DND-41 (cell line): Measurements from ENCODE around the gene COL2A1.

ENCODE experiments used
- ATAC-seq: fragments of 200-7000 bp; cut with Tn5 transposase; 3 replicates; pipeline ENCODE4 v1.9.1; 2021; ENCODE audit warnings: low read depth; ENCODE audit not compliant: insufficient read depth
- DNase-seq: peaks from one replicate; pipeline ENCODE4 v3.0.0-alpha.2; 2020
- H2AFZ ChIP-seq: 2 replicates; pipeline ENCODE4 v1.6.0; 2012; ENCODE audit warnings: low read depth, low read length
- H3K27ac ChIP-seq: 2 replicates; pipeline ENCODE4 v1.5.1; 2012; ENCODE audit warnings: low read length, inconsistent platforms
- H3K27me3 ChIP-seq: fragments of 200-600 bp; sonication (generic); 2 replicates; pipeline ENCODE4 v1.6.0; 2012; ENCODE audit warnings: low read length, mild to moderate bottlenecking, inconsistent platforms; ENCODE audit not compliant: insufficient read depth, poor library complexity
- H3K36me3 ChIP-seq: 2 replicates; pipeline ENCODE4 v1.5.1; 2012; ENCODE audit warnings: low read length, inconsistent platforms; ENCODE audit not compliant: insufficient read depth
- H3K4me1 ChIP-seq: 2 replicates; pipeline ENCODE4 v1.5.1; 2012; ENCODE audit warnings: mild to moderate bottlenecking, low read length; ENCODE audit not compliant: insufficient read depth
- H3K4me2 ChIP-seq: 2 replicates; pipeline ENCODE4 v1.6.0; 2012; ENCODE audit warnings: mild to moderate bottlenecking, moderate library complexity, low read length, inconsistent platforms; ENCODE audit not compliant: insufficient read depth
- H3K4me3 ChIP-seq, 2 experiments: fragments of 200-600 bp in 1 of 2; shearing (Covaris generic) in 1 of 2; 2 replicates each; pipeline ENCODE4 v1.5.1; 2012 to 2016; ENCODE audit warnings: inconsistent platforms in 2 of 2, low read length in 2 of 2, mild to moderate bottlenecking in 2 of 2, low read depth in 1 of 2, moderate library complexity in 1 of 2
- H3K79me2 ChIP-seq: 2 replicates; pipeline ENCODE4 v1.6.0; 2012; ENCODE audit warnings: low read length, inconsistent platforms; ENCODE audit not compliant: insufficient read depth
- H3K9ac ChIP-seq: 2 replicates; pipeline ENCODE4 v1.6.0; 2012; ENCODE audit warnings: low read depth, mild to moderate bottlenecking, inconsistent platforms, low read length, moderate library complexity
- H3K9me3 ChIP-seq: 2 replicates; pipeline ENCODE4 v1.5.1; 2012; ENCODE audit warnings: low read length, moderate library complexity, mild to moderate bottlenecking, inconsistent platforms; ENCODE audit not compliant: insufficient read depth, severe bottlenecking
- H4K20me1 ChIP-seq: 2 replicates; pipeline ENCODE4 v1.6.0; 2012; ENCODE audit warnings: low read length; ENCODE audit not compliant: insufficient read depth
- EZH2 ChIP-seq: IDR thresholded peaks from 3 replicates; pipeline ENCODE4 v1.6.1; 2012; ENCODE audit warnings: borderline replicate concordance, low read depth, mild to moderate bottlenecking, moderate library complexity, low read length, inconsistent platforms; ENCODE audit not compliant: severe bottlenecking
- TF ChIP-seq, protein P1 (sequence below): IDR thresholded peaks from 2 replicates; pipeline ENCODE4 v1.5.1; 2012; ENCODE audit warnings: borderline replicate concordance, low read length, moderate library complexity, mild to moderate bottlenecking; ENCODE audit not compliant: poor library complexity, severe bottlenecking; ENCODE audit errors: extremely low read depth

Gene COL2A1

DNA sequence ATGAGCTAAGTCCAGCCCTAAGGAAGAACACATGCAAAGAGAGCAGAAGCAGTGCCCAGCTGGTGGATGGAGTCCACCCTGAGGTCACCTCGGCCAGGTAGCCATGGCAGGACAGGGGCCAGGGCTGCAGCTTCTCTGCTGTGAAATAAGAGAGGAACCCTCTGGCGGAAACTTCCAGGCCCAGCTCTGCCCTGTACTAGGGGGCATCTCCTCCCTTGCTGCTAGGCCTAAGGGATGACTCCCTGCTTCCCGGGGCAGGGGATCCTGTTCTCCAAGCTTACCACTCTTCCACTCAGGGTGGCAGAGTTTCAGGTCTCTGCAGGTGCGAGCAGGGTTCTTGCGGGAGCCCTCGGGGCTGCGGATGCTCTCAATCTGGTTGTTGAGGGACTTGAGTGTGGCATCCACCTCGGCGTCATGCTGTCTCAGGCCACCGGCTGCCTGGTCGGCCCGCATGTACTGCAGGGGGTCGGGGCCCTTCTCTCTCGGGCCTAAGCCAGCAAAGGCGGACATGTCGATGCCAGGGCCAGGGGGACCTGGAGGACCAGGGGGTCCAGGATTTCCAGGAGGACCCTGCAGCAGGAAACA is 29.1 kb downstream of the COL2A1 start:
- Histone ChIP-seq H3K9me3 (no peaks in the 10 kb centered on the region), H3K4me3 (no peak overlapping the region), H3K27ac (no peak overlapping the region), H3K4me2 (no peak overlapping the region), H3K27me3 (no peaks in the 10 kb centered on the region), H3K36me3 (0 out of 2 replicates have a peak, but pooled peaks cover 3% of the 10 kb centered on the region), H3K9ac (no peak overlapping the region), H4K20me1 (no peaks in the 10 kb centered on the region; the same call in 1 of the 2 replicates), H3K4me1 (no peaks in the 10 kb centered on the region), H3K79me2 (no peaks in the 10 kb centered on the region), H2AFZ (no peak overlapping the region)
- ATAC-seq (no peak), DNase-seq (no peak)
- TF ChIP-seq EZH2: no peak
- TF ChIP-seq, protein P1, sequence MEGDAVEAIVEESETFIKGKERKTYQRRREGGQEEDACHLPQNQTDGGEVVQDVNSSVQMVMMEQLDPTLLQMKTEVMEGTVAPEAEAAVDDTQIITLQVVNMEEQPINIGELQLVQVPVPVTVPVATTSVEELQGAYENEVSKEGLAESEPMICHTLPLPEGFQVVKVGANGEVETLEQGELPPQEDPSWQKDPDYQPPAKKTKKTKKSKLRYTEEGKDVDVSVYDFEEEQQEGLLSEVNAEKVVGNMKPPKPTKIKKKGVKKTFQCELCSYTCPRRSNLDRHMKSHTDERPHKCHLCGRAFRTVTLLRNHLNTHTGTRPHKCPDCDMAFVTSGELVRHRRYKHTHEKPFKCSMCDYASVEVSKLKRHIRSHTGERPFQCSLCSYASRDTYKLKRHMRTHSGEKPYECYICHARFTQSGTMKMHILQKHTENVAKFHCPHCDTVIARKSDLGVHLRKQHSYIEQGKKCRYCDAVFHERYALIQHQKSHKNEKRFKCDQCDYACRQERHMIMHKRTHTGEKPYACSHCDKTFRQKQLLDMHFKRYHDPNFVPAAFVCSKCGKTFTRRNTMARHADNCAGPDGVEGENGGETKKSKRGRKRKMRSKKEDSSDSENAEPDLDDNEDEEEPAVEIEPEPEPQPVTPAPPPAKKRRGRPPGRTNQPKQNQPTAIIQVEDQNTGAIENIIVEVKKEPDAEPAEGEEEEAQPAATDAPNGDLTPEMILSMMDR: no peak

- H3K9ac ChIP-seq: no peak overlapping the region
- H3K4me1 ChIP-seq: no peaks in the 10 kb centered on the region
- H3K9me3 ChIP-seq: no peaks in the 10 kb centered on the region
- H3K4me3 ChIP-seq: no peak overlapping the region
- ATAC-seq (no peak), DNase-seq (no peak)
- TF ChIP-seq EZH2: no peak
- H4K20me1 ChIP-seq: no peaks in the 10 kb centered on the region; the same call in 1 of the 2 replicates
- H2AFZ ChIP-seq: no peak overlapping the region
- H3K79me2 ChIP-seq: no peaks in the 10 kb centered on the region
- no peak overlapping the region for H3K4me2 ChIP-seq
- peaks cover 11% of the 10 kb centered on the region for H3K36me3 ChIP-seq
- H3K27ac ChIP-seq: no peak overlapping the region
- H3K27me3 ChIP-seq: no peaks in the 10 kb centered on the region
Measured at GRCh38 chr12:47973870-47974269, 30.4 kb downstream of the COL2A1 start.

DNA sequence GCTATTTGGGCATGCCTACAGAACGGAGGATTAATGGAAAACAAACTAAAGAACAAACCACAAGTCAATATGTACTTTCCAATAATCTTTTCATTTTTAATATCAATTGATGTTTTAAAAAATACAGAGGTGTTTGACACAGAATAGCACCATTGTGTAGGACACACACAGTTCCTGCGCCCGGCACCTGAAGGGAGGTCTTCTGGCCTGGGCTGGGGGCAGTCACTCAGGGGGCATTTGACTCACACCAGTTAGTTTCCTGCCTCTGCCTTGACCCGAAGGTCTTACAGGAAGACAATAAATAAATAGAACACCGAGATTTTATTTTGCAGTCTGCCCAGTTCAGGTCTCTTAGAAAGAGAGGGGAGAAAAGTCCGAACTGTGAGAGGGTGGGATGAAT is 31.4 kb downstream of the COL2A1 start:
- Histone ChIP-seq H3K27me3 (no peaks in the 10 kb centered on the region), H4K20me1 (no peaks in the 10 kb centered on the region; the same call in 1 of the 2 replicates), H3K4me2 (no peak overlapping the region), H3K9me3 (no peaks in the 10 kb centered on the region), H3K36me3 (peaks cover 20% of the 10 kb centered on the region), H2AFZ (no peak overlapping the region), H3K27ac (no peak overlapping the region), H3K4me3 (no peak overlapping the region), H3K4me1 (no peaks in the 10 kb centered on the region), H3K79me2 (no peaks in the 10 kb centered on the region), H3K9ac (no peak overlapping the region)
- TF ChIP-seq EZH2: no peak
- TF ChIP-seq, protein P1: no peak
- DNase-seq (no peak), ATAC-seq (no peak)

GRCh38 chr12:47970843-47971242 is 33.4 kb downstream of the COL2A1 start:
- Histone ChIP-seq H3K27ac (no peak overlapping the region), H3K79me2 (peaks cover 2% of the 10 kb centered on the region; the same call in 1 of the 2 replicates)
- TF ChIP-seq EZH2: no peak
- TF ChIP-seq, protein P1: no peak

More at GRCh38 chr12:47970843-47971242, 33.4 kb downstream of the COL2A1 start:
- Histone ChIP-seq H2AFZ (no peak overlapping the region), H3K36me3 (peaks cover 41% of the 10 kb centered on the region), H4K20me1 (peaks cover 6% of the 10 kb centered on the region; the same call in 1 of the 2 replicates), H3K9me3 (no peaks in the 10 kb centered on the region), H3K27me3 (no peaks in the 10 kb centered on the region), H3K4me3 (no peak overlapping the region), H3K9ac (no peak overlapping the region), H3K4me2 (no peak overlapping the region), H3K4me1 (peaks cover 4% of the 10 kb centered on the region)
- ATAC-seq (peak; percentile 30; the same call in 2 of the 3 replicates), DNase-seq (no peak)
